Lung (tissue), 16 donors: ENCODE data around the gene RPS2. TPM values are rescaled to one million over a fixed set of nuclear protein-coding genes. Genes with fewer than 3 reads are reported as not detected.
"Not testable (repeated sequence)": the region's sequence is repeated elsewhere in the genome, so short reads cannot be mapped to it uniquely, and the experiment has no call there.

ENCODE experiments used
- ATAC-seq: fragments of 200-7000 bp; cut with Tn5 transposase; one replicate; pipeline ENCODE4 v1.9.1; 2020; ENCODE audit warnings: moderate number of reproducible peaks; ENCODE audit not compliant: insufficient read depth, low FRiP score
- DNase-seq, 3 donors: peaks; one replicate each; pipeline ENCODE4 v3.0.0-alpha.2; 2013 to 2017
- H3K27ac ChIP-seq, 2 donors: one replicate each; pipeline ENCODE4 v1.5.1; 2013; ENCODE audit warnings: mild to moderate bottlenecking in 2 of 2, moderate library complexity in 2 of 2, control low read depth in 1 of 2, inconsistent platforms in 1 of 2, low read depth in 1 of 2, low read length in 1 of 2
- H3K27me3 ChIP-seq, 3 donors: one replicate each; pipeline ENCODE4 v1.5.1; 2013; ENCODE audit warnings: low read length in 2 of 3; ENCODE audit not compliant: control insufficient read depth in 3 of 3, insufficient read depth in 3 of 3
- H3K36me3 ChIP-seq, 4 donors: one replicate each; pipeline ENCODE4 v1.5.1; 2013; ENCODE audit warnings: low read length in 4 of 4, mild to moderate bottlenecking in 1 of 4, moderate library complexity in 1 of 4; ENCODE audit not compliant: control insufficient read depth in 4 of 4, insufficient read depth in 4 of 4
- H3K4me1 ChIP-seq, 5 donors: one replicate each; pipeline ENCODE4 v1.5.1; 2013; ENCODE audit warnings: low read length in 5 of 5, mild to moderate bottlenecking in 2 of 5, moderate library complexity in 1 of 5; ENCODE audit not compliant: control insufficient read depth in 5 of 5, insufficient read depth in 5 of 5
- H3K4me3 ChIP-seq: one replicate; pipeline ENCODE4 v1.5.1; 2013; ENCODE audit warnings: mild to moderate bottlenecking, control low read depth, moderate library complexity
- H3K9ac ChIP-seq, 2 donors: one replicate each; pipeline ENCODE4 v1.5.1; 2013; ENCODE audit warnings: low read length in 2 of 2, control low read depth in 1 of 2; ENCODE audit not compliant: insufficient read depth in 1 of 2
- H3K9me3 ChIP-seq, 4 donors: one replicate each; pipeline ENCODE4 v1.5.1; 2013; ENCODE audit warnings: low read length in 3 of 4, mild to moderate bottlenecking in 1 of 4, moderate library complexity in 1 of 4; ENCODE audit not compliant: control insufficient read depth in 4 of 4, insufficient read depth in 3 of 4
- WGBS, 2 donors: extraction: QIAGEN DNeasy Blood & Tissue Kit; methylation state at CpG; one replicate each; pipeline ENCODE4 v1.1.7; 2013; 5-methylcytosine and 5-hydroxymethylcytosine counted together
- long read RNA-seq, 5 donors: transcript quantifications; one replicate each; lab custom pipeline, GENCODE V29; 2026
- polyA plus RNA-seq, 2 donors: library from polyadenylated mRNA; stranded (reverse); fragments of 200-250 nt; gene quantifications; one replicate each; pipeline ENCODE4 v1.2.1, GENCODE V29; 2013
- total RNA-seq, 2 donors: library from RNA; depleted of rRNA in 1 of 2; stranded (reverse); fragments of >200 nt in 1 of 2; gene quantifications; one replicate each; pipeline ENCODE4 v1.2.1, GENCODE V29; 2014 to 2021
- TF ChIP-seq, protein P1 (sequence below): IDR thresholded peaks from 2 replicates; pipeline ENCODE4 v1.5.1; 2012; ENCODE audit warnings: mild to moderate bottlenecking; ENCODE audit errors: control extremely low read depth, extremely low read depth
- donor health status: control.
- donor health status: control.
- donor health status: Bipolar disorder and iron deficiency.
- donor health status: healthy.
- donor health status: DM: yes; HTN: yes; CAD: no.

The RPS2 gene
- total RNA-seq = 1,000 to 10,000 TPM; 1,331 to 2,412 TPM
- polyA plus RNA-seq = 1,000 to 10,000 TPM; 3,147 to 5,214 TPM
- long read RNA-seq, donor 1, transcript RPS2-201 (7 exons, 985 nt) = major isoform, 1,751 of 3,184 reads
- long read RNA-seq, donor 1, partial matches to known transcripts = 1,299 of 3,184 reads
- long read RNA-seq, donor 1, other reads (novel, unspliced or antisense) = 128 of 3,184 reads
- long read RNA-seq, donor 2, transcript RPS2-201 (7 exons, 985 nt) = major isoform, 870 of 1,474 reads
- long read RNA-seq, donor 2, partial matches to known transcripts = 549 of 1,474 reads
- long read RNA-seq, donor 2, other reads (novel, unspliced or antisense) = 51 of 1,474 reads
- long read RNA-seq, donor 3, transcript RPS2-201 (7 exons, 985 nt) = major isoform, 863 of 1,572 reads
- long read RNA-seq, donor 3, transcript RPS2-203 (3 exons, 878 nt) = minor isoform, 7 of 1,572 reads
- long read RNA-seq, donor 3, partial matches to known transcripts = 665 of 1,572 reads
- long read RNA-seq, donor 3, other reads (novel, unspliced or antisense) = 35 of 1,572 reads
- long read RNA-seq, donor 4, transcript RPS2-201 (7 exons, 985 nt) = major isoform, 865 of 1,790 reads
- long read RNA-seq, donor 4, partial matches to known transcripts = 873 of 1,790 reads
- long read RNA-seq, donor 4, other reads (novel, unspliced or antisense) = 46 of 1,790 reads
- long read RNA-seq, donor 5, transcript RPS2-203 (3 exons, 878 nt) = minor isoform, 8 of 3,896 reads
- long read RNA-seq, donor 5, transcript RPS2-201 (7 exons, 985 nt) = major isoform, 2,195 of 3,896 reads
- long read RNA-seq, donor 5, partial matches to known transcripts = 1,553 of 3,896 reads
- long read RNA-seq, donor 5, other reads (novel, unspliced or antisense) = 139 of 3,896 reads

DNA sequence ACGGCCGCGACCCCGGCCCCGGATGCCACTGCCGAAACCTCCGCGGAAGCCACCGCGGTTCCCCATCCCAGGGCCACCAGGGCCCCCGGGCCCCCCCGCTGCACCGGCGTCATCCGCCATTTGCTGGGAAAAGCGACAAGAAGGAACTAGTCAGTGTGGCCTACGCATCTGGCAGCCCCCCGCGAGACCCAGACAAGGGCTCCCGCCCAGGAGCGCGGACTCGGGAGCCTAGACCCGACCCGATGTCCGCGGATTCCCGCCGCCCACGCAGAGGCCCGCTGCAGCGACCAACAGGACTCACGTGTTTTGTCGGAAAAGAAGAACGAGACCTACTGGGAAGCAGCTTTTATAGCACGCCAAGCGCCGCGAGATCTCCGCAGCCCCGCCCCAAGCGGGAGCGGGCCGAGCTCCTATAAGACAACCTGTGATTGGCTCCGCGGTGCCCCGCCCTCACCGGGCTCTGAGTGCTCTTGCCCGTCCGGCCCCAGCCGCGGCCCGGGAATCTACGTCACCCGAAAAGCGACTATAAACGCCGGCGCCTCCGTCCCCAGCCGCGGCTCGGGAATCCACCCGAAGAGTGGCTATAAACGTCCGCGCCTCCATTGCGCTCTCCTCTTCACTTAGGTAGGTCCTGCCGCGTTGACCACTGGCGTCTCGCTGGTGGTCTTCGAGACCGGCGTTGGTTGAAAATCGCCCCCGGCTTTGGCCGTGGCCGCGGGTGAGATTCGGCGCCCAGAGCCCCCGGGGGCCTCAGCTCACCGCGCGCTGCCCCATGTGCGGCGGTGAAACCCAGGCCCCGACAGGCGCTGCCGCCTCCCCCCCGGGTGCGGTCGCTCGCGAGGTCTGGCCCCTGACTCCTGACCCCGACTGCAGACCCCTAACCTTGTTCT lies at the start of gene RPS2:
Gene RPS2 (minus strand): TSS at position 321 of the 890 bp plus-strand sequence. CDS start 201 bp downstream, at position 120.
- H3K36me3 ChIP-seq = peaks cover 7 to 20% (median 16%) of the 10 kb centered on the region in 4 donors
- peak within 1 kb of the TSS; percentile 97 for H3K27ac ChIP-seq
- DNase-seq (peak; percentile 99), ATAC-seq (peak; percentile 90)
- H3K4me1 ChIP-seq = peaks cover 5 to 32% (median 10%) of the 10 kb centered on the region in 5 donors
- TF ChIP-seq, protein P1, sequence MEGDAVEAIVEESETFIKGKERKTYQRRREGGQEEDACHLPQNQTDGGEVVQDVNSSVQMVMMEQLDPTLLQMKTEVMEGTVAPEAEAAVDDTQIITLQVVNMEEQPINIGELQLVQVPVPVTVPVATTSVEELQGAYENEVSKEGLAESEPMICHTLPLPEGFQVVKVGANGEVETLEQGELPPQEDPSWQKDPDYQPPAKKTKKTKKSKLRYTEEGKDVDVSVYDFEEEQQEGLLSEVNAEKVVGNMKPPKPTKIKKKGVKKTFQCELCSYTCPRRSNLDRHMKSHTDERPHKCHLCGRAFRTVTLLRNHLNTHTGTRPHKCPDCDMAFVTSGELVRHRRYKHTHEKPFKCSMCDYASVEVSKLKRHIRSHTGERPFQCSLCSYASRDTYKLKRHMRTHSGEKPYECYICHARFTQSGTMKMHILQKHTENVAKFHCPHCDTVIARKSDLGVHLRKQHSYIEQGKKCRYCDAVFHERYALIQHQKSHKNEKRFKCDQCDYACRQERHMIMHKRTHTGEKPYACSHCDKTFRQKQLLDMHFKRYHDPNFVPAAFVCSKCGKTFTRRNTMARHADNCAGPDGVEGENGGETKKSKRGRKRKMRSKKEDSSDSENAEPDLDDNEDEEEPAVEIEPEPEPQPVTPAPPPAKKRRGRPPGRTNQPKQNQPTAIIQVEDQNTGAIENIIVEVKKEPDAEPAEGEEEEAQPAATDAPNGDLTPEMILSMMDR = no peak
- H3K9ac ChIP-seq = peak within 1 kb of the TSS; percentile 78 to 80
- 0 to 2% methylated on average over 86 to 97 of the region's 97 CpGs for WGBS, 2 donors
- no peaks in the 10 kb centered on the region for H3K27me3 ChIP-seq
- peak within 1 kb of the TSS; percentile 94 for H3K4me3 ChIP-seq
- no peaks in the 10 kb centered on the region for H3K9me3 ChIP-seq

- H3K27me3 ChIP-seq = no peaks in the 10 kb centered on the region
- H3K4me1 ChIP-seq = peaks cover 0 to 12% (median 6%) of the 10 kb centered on the region in 5 donors
- WGBS, 2 donors = 90 to 94% methylated on average over 15 of the region's 15 CpGs
- ATAC-seq (no peak), DNase-seq (no peak)
- no peak overlapping the region for H3K27ac ChIP-seq
- no peak overlapping the region for H3K4me3 ChIP-seq
- H3K9me3 ChIP-seq = no peaks in the 10 kb centered on the region
- H3K36me3 ChIP-seq = no peaks in the 10 kb centered on the region
- no peak overlapping the region for H3K9ac ChIP-seq
- TF ChIP-seq, protein P1 = no peak
Measured at GRCh38 chr16:2013527-2013926, 48.9 kb upstream of the RPS2 start.

DNA sequence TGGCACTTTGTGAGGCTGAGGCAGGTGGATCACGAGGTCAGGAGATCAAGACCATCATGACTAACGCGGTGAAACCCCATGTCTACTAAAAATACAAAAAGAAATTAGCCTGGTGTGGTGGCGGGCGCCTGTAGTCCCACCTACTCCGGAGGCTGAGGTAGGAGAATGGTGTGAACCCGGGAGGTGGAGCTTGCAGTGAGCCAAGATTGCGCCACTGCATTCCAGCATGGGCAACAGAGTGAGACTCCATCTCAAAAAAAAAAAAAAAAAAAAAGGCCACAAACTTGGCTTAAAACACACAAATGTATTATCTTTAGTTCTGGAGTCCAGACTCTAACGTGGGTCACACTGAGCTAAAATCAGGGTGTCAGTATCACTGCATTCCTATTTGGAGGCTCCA lies 47.1 kb upstream of the RPS2 start:
- not testable (repeated sequence) for H3K4me3 ChIP-seq, DNase-seq, H3K27ac ChIP-seq, H3K9me3 ChIP-seq, H3K27me3 ChIP-seq, H3K36me3 ChIP-seq, H3K9ac ChIP-seq, ATAC-seq
- peaks cover 0 to 27% (median 17%) of the 10 kb centered on the region in 5 donors for H3K4me1 ChIP-seq
- WGBS, 2 donors = 87 to 88% methylated on average over 9 of the region's 9 CpGs
